Measurements from ENCODE around the gene EYS.
"Not testable (repeated sequence)": the region's sequence is repeated elsewhere in the genome, so short reads cannot be mapped to it uniquely, and the experiment has no call there.

Gene EYS

DNA sequence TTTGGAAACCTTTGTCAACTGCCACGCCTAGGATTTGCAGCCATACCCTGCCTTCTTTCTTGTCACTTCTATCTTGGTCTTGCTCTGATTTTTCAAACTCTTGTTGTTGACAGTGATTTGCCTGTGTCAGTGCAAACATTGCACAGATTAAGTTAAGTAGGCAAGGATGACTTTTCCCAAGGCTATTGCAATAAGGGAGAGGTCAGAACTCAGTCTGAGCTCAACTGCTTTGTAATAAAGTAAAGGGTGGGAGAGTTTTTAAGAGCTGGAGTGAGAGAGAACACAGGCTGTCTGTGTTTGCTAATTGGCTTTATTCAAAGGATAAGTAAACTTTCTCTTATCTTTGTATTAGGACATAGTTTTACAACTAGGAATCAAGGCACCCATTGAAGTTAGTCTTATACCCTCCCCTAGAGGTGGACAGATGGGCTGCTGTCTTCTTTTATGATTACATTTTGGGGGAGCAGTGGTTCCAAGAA is 1622.8 kb downstream of the EYS start:
- no peak for DNase-seq

DNA sequence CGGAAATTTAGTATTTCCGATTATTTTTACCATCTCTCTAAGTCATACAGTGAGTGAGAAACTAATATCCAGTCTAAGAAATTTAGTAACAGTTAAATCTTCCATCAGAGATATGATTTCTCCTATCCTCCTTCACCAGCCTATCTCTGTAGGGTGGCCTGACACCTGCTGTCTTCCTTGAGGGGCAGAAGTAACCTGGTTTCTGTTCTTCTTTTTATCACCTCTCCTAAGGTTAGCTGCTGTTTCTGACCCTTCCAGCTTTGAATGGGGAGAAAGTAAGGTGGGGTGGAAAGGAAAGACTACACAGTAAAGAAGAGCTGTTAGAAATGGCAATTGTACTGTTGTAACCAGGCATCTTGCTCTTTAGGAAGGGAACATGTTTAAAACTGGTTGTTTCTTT is 1623.8 kb downstream of the EYS start:
- DNase-seq = no peak

DNA sequence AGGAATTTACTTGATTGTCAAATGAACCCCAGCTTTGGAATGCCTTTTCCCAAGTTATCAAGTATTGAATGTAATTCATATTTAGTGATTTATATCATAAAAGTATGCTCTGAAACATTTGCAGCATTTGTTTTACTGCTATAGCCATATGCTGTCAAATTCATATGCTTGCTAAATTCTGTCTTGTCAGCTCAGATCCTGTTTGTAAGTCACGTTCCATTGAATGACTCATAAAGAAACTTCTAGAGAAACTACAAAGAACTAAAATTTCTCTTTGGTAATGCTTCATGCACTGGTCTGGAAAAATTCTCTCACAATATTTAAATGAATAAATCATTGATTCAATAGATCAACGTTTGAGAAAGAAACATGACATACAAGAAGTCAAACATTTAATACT is 1625.6 kb downstream of the EYS start:
- no peak for DNase-seq

DNA sequence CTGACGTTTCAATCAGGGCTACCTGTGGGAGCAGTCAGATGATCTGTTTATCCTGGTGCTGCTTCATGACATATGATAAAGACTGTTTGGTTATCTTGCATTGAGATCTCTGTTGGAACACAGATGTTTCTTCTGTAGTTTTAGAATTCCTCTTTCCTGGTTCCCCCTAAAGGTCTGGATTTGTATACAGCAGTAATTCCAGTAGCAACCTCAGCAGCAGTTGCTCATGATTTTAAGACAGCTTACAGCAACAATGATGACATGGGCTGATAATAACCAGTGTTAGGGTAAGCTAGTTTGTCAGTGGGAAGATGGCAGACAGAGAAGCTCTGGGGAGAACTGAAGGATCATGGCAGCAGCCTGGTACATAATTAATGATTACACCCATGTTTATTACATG is 1632.0 kb downstream of the EYS start:
- DNase-seq = no peak

DNA sequence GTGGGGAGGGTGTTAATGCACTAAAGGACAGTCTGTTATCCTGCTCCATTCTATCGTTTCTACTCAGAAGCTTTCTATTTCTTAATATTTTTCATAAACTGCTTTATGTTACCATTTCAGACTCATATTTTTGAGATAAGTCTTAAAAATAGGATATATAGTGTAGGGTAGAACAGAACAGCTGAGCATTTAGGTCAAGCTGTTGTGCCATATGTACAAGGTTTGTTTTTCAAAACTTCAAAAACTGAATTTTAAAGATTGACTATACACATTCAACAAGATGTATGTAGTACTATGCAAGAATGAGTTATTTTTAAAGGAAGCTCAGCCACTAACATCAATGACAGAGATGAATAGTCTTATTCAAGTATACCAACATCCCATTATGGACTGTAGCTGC is 1634.3 kb downstream of the EYS start:
- DNase-seq = no peak

DNA sequence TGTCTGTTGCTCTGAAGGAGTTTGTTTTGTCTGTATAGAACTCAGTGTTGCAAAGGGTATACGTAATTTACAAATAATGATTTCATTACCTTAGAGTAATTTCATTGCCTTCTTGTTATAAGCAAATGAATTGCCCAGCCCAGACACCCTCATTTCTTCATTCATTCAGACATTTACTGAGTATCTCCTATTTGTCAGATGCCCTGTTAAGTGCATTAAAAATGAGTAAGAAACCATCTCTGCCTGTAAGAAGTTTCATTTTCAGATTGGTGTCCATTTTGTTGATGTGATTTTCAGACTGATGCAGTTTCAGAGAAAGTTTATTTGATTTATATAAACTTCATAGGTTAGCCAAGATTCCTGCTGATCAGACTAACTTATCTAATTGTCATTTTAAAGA is 1642.1 kb downstream of the EYS start:
- DNase-seq = no peak

DNA sequence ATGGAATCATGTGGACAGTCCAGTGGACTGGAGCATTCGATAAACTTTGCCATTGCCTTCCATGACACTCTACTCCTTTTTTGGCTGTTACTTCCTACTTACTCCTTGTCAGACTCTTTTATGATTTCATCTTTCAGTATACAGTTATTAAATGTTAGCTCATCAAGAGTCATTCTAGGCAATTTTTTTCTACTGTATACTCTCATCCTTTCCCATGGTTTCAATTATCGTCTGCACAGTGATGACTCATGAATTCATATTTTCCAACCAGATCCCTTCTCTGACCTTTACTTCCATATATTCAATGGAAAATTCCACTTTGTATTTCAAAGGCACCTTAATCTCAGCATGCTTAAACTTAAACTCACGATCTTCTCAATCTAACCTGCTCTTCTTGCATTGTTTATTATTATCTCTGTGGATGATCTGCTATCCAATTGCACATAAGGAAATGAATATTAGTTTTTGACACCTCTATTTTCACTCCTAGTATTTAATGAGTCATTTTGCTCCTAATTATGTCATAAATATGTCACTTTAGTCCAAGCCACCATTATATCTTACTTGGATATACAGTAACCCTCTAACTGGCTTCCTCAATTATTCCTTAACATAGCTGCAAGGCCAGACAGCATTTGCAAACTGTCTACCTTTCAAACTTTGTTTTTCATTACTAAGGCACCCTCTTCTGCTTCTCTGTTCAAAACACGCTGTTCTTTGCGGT is 1643.9 kb downstream of the EYS start:
- DNase-seq = no peak

DNA sequence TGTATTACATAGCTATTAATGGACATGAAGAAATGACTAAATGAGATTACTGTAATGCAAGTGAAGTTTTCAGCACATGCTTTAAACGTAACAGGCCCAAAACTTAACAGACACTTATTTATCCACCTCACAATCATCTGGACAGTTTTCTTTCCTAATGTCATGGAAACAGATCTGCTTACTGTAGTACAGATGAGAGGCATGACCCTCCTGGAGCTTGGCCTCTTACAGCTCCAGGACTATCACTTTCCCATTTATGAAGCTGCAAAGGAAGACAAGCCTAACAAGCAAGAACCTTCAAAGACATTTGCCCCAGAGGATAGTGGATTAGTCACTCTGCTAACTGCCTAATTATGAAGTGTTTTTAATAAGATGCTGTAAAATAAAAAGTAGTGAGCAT is 1652.2 kb downstream of the EYS start:
- no peak for DNase-seq

DNA sequence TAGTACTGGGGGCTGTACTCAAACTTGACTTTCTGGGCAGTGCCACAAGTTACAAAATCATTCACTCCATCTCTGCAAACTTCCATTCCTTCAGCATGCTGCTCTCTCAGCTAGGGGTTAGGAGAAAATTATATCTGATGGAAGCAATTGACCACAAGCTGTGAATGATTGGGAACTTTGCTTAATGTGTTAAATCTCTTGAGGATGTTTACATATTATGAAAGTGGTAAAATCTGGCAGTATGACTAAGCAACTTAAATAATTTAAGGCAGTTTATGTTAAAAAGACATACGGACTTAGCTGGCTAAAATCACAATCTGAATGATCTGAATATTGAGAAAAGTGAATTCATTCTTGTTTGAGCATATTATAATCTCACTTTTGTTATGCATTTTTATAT is 1656.4 kb downstream of the EYS start:
- DNase-seq = no peak

DNA sequence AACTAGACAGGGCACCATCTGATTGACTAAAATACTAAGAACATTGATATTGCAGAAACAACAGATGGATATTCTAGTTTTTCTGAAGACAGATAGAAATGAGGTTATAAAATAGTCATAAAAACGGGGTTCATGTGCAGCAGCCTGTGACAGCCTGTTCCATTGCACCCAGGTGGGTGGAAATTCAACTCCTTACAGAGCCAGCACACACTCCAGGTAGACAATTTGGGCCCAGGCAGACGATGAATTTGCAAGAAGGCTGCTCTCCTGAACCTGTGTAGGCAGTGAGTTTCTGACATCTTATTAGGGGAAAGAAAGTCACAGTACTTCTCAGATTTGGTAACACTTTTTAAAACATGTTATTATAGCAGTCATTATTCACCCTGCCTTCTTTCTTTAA is 1657.3 kb downstream of the EYS start:
- no peak for DNase-seq

DNA sequence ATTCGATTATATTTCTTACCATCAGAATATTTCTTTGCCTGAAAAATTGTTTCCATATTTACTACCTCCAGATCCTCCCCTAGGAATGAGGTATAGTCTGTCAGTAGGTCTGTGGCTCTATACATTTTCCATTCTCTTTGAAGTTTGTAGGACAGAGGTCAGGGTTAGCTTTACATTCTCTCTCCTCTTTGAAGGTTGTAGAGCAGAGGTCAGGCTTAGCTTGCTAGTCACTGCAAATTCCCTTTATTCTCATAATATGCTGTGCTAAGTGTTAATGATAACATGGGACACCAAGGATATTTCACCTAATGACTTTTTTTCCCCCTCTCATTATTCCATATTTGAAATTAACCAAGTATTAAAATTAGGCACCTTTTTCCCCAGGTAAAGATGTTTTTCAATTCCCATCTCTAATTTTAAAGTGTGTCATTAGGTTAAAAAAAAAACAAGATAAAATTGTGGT is 1660.2 kb downstream of the EYS start:
- no peak for DNase-seq

DNA sequence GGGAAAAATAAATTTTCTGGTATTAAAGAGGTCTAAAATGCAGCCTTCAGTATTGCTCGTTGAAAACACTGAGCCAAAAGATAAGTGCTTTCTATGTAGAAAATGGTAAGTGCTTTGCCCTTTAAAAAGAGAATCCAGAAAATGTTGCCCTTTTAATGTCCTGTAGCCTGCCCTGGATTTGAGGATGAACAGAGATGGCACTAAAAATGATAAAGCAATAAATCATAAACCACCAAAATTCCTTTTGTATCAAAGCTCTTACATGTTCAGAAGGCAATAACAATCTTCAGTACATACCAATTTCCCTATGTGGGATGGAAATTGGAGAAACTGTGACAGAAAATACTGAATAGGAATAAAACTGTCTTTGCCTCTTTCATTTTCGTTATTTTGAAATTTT is 1665.7 kb downstream of the EYS start:
- DNase-seq = no peak

DNA sequence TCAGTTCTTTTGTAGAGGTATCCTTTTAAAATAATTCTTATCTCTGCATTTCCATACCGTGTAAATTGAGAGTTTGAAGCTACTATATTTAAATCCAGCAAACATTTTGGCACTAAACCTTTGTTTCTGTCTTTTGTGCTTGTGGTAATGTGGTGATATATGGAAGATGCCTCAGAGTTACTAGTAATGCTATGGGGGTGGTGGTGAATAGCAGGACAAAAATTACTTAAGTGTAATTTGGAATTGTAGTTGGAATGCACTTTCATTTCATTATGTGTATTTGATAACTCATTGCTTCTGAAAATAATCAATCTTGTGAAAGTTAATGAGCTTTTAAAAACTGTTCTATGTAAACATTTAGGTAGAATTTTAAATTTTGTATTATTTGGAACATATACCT is 1666.9 kb downstream of the EYS start:
- DNase-seq = no peak

DNA sequence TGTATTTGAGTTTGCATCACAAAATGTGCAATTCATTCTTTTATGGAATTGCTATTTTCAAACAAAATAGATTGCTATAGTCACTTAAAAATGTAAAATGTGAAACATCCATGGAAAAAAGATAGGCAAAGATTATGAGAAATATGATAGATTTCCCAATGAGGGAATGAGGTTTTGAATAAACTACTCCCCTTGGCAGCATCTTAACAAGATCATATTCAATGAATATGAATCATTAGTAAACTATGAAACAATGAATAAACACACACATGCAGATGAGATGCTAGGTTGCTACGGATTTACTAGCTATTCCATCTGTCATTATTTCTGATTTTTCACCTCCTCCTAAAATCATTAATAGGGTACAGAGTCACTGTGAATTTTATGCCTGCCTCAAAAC is 1669.6 kb downstream of the EYS start:
- no peak for DNase-seq

DNA sequence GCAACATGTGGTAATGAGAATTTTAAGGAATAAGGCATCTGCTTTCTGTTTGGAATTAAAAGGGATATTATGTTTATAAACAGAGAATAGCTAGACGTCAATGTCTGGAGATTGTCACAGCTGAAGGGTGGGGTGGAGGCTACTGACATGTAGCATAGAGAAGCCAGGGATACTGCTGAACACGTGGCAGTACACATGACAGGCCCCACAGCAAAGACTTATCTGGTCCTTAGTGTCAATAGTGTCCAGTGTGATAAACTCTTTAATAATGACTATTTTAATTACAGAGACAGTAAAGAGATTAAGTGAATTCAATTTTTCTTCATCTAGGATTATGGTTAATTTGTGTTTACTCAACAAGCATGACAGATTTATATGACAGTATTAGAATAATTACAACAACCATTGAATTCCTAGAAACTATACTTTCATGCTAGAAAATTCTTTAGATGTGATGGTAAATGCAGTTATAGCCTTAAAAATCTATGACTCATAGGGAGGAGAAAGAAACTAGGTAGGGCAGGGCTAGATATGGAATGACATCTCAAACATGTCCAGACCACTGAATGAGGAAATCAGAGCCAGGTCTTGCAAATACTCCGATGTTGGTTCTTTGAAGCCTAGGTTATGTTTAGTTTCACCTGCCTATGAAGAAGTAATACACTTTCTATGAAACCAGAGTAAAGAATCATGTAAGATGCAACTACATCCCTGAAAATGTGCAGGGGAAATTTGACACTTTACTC is 1671.9 kb downstream of the EYS start:
- DNase-seq = no peak

DNA sequence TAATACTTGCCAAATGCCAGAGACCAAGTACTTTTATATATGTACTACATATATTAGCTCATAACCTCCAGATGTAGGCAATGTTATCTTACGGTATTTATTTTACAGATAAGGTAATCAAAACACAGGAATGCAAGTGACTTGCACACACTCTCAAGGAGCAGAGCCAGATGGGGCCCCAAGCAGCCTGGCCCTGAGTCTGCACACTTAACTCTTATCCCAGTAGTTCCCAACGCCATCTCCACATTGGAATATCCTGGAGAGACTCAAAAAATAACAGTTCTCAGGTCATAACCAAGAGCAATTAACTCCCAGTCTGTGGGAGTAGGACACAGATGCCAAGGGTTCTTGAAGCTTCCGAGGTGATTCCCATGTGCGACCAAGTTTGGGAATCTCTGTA is 1672.7 kb downstream of the EYS start:
- DNase-seq = no peak

DNA sequence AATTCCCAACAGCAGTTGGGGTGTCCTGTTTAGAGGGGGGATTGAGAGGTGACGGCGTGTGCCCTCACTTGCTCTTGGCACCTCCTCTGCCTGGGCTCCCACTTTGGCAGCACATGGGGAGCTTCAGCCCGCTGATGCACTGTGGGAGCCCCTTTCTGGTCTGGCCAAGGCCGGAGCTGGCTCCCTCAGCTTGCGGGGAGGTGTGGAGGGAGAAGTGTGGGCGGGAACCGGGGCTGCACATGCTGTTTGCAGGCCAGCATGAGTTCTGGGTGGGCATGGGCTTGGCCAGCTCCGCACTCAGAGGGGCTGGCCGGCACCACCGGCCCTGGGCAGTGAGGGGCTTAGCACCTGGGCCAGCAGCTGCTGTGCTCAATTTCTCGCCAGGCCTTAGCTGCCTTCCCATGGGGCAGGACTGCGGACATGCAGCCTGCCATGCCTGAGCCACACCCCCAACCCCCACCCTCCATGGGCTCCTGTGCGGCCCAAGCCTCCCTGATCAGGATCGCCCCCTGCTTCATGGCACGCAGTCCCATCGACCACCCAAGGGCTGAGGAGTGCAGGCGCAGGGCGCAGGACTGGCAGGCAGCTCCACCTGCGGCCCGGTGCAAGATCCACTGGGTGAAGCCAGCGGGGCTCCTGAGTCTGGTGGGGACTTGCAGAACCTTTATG is 1675.9 kb downstream of the EYS start:
- not testable (repeated sequence) for DNase-seq

DNA sequence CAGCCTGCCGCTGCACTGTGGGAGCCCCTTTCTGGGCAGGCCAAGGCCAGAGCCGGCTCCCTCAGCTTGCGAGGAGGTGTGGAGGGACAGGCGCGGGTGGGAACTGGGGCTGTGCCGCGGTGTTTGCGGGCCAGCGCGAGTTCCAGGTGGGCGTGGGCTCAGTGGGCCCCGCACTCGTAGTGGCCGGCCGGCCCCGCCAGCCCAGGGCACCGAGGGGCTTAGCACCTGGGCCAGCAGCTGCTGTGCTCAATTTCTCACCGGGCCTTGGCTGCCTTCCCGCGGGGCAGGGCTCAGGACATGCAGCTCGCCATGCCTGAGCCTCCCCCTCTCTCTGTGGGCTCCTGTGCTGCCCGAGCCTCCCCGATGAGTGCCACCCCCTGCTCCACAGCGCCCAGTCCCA is 1683.3 kb downstream of the EYS start:
- no peak for DNase-seq

DNA sequence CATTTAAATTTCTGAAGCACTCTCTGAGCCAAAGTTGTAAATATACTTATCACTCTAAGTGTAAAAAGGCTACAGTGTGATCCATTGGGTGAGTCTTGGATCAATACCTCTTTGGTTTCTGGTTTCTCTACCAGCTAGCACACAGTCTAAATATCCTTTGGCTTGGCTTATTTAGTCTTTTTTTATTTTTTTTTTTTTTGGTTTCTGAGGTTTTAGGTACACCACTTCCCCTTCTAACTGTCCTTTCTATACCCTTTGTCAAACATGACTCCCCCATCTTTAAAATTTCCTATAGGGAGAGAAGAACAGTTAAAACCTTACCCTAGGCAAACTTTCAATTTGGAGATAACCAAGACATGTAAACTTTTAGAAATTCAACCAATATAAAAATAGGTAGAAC is 1692.4 kb downstream of the EYS start:
- no peak for DNase-seq

DNA sequence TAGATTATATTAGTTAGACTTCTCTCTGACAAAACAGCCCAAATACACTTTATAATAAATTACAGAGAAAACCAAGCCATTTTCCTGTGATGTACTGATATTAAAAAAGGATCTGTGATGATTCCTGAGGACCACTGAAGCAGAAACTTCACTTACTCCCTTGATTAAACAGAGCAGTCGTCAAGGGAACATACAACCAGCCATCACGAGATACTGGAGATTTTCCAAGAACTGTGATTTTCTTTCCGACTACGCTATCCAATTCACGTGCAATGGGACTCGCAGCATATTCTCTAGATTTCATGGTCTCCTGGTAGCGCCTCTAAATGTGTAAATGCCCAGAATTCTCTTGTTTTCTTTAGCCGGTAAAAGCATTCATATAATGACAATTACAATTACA is 1694.0 kb downstream of the EYS start:
- no peak for DNase-seq

DNA sequence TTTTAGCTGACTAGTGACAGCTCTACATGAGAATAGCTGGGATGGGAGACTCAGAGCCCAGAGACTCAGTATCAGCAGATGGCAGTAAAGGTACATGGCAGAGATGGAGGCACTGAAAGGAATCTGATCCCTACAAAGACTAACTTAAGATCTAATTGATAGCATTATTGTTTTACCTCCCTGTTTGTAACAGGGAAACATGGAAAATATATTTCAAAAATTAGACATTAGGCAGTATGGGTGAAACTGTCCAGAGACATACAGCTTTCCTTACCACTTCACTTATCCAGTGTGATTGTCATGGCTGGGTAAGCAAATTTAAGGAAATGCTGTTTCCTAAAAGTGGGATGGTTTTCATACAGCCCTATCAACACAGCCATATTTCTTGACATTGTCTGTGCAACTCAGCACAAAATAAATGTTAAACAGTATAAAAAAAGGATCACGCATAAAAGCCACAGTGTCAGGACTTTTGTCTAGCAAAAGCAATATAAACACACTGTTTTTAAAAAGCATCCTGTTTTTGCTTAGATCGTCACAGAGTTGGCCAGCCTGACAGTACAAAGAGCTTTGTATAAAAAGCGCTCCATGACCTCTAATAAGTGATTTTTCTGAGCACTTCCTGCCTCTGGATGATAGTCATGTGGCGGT is 1694.5 kb downstream of the EYS start:
- no peak for DNase-seq

DNA sequence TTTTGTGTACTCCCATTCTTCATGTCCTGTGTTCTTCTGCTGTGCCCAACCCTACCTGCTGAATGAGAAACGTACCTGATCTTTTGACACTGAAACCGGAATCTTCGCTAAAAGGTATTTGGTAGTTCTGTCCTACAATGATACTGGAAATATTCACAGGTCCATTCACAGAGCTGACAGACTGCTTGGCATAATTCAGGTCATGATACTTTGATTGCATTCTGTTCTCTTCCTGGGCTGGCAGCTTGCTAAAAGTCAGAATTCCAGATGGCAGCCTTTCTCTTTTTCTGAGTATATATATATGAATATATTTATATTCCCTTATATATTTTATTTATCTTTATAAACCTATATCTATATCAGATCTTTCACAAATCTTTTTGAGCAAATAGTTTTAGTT is 1696.4 kb downstream of the EYS start:
- DNase-seq = no peak

DNA sequence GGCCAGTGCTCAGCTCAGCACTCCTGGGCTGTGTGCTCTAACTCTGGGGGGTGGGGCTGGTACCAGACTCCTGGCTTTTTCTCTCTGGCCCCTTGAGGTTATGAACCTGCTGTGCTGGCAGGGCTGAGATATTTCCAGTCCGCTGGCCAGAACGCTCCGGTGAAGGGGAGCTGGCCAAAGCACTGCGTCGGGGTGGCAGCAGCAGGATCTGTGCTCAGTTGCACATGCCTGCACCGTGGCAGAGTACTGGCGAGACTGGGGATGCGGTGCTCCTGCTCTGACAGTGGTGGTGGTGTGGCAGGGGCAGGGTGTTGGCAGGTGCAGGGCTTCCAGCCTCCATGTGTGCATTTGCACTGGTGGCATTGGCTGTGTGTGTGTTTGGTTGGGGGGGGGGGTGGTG is 1697.0 kb downstream of the EYS start:
- no peak for DNase-seq

DNA sequence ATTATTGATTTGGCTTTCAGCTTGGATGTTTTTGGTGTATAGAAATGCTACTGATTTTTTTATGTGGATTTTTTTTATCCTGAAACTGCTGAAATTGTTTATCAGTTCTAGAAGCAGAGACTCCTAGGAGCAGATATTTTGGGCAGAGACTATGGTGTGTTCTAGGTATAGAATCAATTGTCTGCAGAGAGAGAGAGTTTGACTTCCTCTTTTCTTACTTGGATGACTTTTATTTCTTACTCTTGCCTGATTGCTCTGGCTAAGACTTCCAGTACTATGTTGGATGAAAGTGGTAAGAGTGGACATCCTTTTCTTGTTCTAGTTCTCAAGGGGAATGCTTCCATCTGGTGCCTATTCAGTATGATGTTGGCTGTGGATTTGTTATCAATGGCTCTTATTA is 1700.8 kb downstream of the EYS start:
- no peak for DNase-seq
